HepG2 (cell line): ENCODE measurements around the gene PDP2. TPM values are rescaled to one million over a fixed set of nuclear protein-coding genes. Genes with fewer than 3 reads are reported as not detected.

Experiments used
- HBP1 ChIP-seq: IDR thresholded peaks from 2 replicates; pipeline ENCODE4 v1.6.1; 2016; ENCODE audit warnings: low read depth, control low read depth
- MIER3 ChIP-seq: IDR thresholded peaks from 2 replicates; pipeline ENCODE4 v1.6.1; 2016; ENCODE audit warnings: missing compliant biosample characterization, borderline replicate concordance
- NR2F6 ChIP-seq, 2 experiments: IDR thresholded peaks; 2 replicates each; pipeline ENCODE4 v1.6.1; 2016; ENCODE audit warnings: antibody characterized with exemption in 1 of 2, mild to moderate bottlenecking in 1 of 2
- SMAD1 ChIP-seq: sonication (generic); formaldehyde crosslinking; IDR thresholded peaks from 2 replicates; pipeline ENCODE4 v1.4.0; 2020; ENCODE audit warnings: missing genetic modification reagents, low read depth, mild to moderate bottlenecking, borderline replicate concordance
- TFAP4 ChIP-seq: sonication (generic); IDR thresholded peaks from 2 replicates; pipeline ENCODE4 v1.6.1; 2016; ENCODE audit warnings: low read depth, borderline replicate concordance
- ZBTB25 ChIP-seq: IDR thresholded peaks from 2 replicates; pipeline ENCODE4 v1.6.1; 2018; ENCODE audit warnings: missing genetic modification reagents
- ZNF512B ChIP-seq: sonication (generic); formaldehyde crosslinking; IDR thresholded peaks from 2 replicates; pipeline ENCODE4 v1.5.1; 2020; ENCODE audit warnings: missing genetic modification reagents, mild to moderate bottlenecking, borderline replicate concordance
- ZNF784 ChIP-seq: sonication (generic); formaldehyde crosslinking; IDR thresholded peaks from 2 replicates; pipeline ENCODE4 v1.5.1; 2020; ENCODE audit warnings: missing genetic modification reagents, mild to moderate bottlenecking, borderline replicate concordance
- polyA plus RNA-seq, 8 experiments: library from polyadenylated mRNA; depleted of rRNA in 3 of 8; stranded (reverse) in 7 of 8; unstranded in 1 of 8; fragments of >200 nt; fragmentation: Illumina TruSeq in 4 of 8; extraction: Trizol in 4 of 8; gene quantifications; 2 replicates each; pipeline versions ENCODE4 v1.2.1 to v1.2.3, GENCODE V29; 2011 to 2016; ENCODE audit warnings: low read depth in 4 of 8, missing spikeins in 1 of 8, mixed read lengths in 1 of 8; ENCODE audit not compliant: insufficient read depth in 1 of 8
- total RNA-seq, 5 experiments: library from RNA; depleted of rRNA; stranded (reverse); fragments of >200 nt; fragmentation: Illumina TruSeq; extraction: Trizol; gene quantifications; 2 replicates each; pipeline ENCODE4 v1.2.3, GENCODE V29; 2016; ENCODE audit warnings: low read depth in 1 of 5
- TF ChIP-seq, protein P1 (sequence below): sonication (generic); formaldehyde crosslinking; IDR thresholded peaks from 2 replicates; pipeline ENCODE4 v1.4.0; 2020; ENCODE audit warnings: missing genetic modification reagents, borderline replicate concordance
- TF ChIP-seq, protein P2 (sequence below): sonication (generic); formaldehyde crosslinking; IDR thresholded peaks from 2 replicates; pipeline ENCODE4 v1.4.0; 2020; ENCODE audit warnings: mild to moderate bottlenecking, missing genetic modification reagents
- TF ChIP-seq, protein P3 (sequence below): sonication (generic); formaldehyde crosslinking; IDR thresholded peaks from 2 replicates; pipeline ENCODE4 v1.5.0; 2020; ENCODE audit warnings: missing genetic modification reagents

PDP2 gene
- total and polyA plus RNA-seq, 2 of the 13 experiments (the other 11 are each of a cell fraction or from before 2014, with no cell fraction given) = 12.8 to 15.8 TPM

DNA sequence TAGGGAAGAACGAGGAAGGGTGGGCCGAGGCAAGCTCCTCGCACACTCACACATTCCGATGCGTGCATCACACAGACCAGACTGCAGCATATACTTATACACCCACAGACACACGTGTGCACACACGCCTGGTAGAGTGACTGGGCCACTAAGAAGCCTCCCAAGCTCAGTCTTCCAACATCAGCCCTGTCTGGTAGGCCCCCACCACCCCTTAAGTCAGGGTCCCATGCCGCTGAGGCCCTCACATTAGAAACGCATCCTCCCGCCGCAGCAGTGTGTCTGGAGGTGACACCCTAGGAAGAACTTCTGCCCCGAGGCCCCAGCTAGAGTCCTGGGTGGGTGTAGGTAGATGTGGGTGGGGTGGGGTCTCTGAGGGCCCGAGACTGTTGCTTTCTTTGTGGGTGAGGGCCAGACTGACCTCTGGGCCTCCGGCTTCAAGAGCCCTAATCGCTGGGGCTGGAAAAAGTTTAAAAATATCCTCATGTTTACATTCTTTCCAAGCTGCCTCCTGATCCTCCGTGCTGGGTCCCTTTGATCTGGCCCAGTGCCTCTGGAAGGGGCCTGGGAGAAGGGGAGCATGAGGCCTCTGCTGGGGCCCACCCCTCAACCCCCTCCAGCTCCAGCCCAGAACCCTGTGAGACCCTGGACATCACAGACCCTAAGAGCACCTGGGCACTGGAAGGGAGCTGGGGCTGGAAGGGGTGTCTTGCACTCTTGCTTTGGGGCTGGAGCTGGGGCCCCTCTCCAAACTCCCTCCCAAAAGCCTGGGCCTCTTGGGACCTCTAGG is 24.7 kb downstream of the PDP2 start (continued):
- 0 out of 2 replicates have a peak, but pooled peaks have one; percentile 47 for TF ChIP-seq ZNF784 (CRISPR knock-in tag)
- TF ChIP-seq, protein P1, sequence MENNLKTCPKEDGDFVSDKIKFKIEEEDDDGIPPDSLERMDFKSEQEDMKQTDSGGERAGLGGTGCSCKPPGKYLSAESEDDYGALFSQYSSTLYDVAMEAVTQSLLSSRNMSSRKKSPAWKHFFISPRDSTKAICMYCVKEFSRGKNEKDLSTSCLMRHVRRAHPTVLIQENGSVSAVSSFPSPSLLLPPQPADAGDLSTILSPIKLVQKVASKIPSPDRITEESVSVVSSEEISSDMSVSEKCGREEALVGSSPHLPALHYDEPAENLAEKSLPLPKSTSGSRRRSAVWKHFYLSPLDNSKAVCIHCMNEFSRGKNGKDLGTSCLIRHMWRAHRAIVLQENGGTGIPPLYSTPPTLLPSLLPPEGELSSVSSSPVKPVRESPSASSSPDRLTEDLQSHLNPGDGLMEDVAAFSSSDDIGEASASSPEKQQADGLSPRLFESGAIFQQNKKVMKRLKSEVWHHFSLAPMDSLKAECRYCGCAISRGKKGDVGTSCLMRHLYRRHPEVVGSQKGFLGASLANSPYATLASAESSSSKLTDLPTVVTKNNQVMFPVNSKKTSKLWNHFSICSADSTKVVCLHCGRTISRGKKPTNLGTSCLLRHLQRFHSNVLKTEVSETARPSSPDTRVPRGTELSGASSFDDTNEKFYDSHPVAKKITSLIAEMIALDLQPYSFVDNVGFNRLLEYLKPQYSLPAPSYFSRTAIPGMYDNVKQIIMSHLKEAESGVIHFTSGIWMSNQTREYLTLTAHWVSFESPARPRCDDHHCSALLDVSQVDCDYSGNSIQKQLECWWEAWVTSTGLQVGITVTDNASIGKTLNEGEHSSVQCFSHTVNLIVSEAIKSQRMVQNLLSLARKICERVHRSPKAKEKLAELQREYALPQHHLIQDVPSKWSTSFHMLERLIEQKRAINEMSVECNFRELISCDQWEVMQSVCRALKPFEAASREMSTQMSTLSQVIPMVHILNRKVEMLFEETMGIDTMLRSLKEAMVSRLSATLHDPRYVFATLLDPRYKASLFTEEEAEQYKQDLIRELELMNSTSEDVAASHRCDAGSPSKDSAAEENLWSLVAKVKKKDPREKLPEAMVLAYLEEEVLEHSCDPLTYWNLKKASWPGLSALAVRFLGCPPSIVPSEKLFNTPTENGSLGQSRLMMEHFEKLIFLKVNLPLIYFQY (CRISPR knock-in tag) = peak; percentile 96; the same call in 1 of the 2 replicates
- no peak for TF ChIP-seq SMAD1
- TF ChIP-seq, protein P2, sequence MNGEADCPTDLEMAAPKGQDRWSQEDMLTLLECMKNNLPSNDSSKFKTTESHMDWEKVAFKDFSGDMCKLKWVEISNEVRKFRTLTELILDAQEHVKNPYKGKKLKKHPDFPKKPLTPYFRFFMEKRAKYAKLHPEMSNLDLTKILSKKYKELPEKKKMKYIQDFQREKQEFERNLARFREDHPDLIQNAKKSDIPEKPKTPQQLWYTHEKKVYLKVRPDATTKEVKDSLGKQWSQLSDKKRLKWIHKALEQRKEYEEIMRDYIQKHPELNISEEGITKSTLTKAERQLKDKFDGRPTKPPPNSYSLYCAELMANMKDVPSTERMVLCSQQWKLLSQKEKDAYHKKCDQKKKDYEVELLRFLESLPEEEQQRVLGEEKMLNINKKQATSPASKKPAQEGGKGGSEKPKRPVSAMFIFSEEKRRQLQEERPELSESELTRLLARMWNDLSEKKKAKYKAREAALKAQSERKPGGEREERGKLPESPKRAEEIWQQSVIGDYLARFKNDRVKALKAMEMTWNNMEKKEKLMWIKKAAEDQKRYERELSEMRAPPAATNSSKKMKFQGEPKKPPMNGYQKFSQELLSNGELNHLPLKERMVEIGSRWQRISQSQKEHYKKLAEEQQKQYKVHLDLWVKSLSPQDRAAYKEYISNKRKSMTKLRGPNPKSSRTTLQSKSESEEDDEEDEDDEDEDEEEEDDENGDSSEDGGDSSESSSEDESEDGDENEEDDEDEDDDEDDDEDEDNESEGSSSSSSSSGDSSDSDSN (CRISPR knock-in tag) = peak; percentile 61; the same call in 1 of the 2 replicates
- TF ChIP-seq HBP1 (CRISPR knock-in tag) = peak; percentile 20; the same call in 1 of the 2 replicates
- 0 out of 2 replicates have a peak, but pooled peaks have one; percentile 62 for TF ChIP-seq ZNF512B (CRISPR knock-in tag)
- TF ChIP-seq TFAP4 = peak; percentile 54; the same call in 1 of the 2 replicates
- TF ChIP-seq, protein P3, sequence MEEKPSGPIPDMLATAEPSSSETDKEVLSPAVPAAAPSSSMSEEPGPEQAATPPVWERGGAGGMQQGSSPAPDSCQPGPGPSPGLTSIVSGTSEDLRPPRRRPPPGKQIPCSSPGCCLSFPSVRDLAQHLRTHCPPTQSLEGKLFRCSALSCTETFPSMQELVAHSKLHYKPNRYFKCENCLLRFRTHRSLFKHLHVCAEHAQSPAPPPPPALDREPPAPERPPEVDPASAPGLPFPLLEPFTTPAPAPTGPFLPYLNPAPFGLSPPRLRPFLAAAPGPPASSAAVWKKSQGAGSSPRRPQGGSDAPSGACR = no peak
- peak; percentile 46; the same call in 1 of the 2 replicates for TF ChIP-seq MIER3 (CRISPR knock-in tag)
- peak; percentile 79 for TF ChIP-seq NR2F6 (IDR thresholded peaks at IDR 0.05)
- peak; percentile 87 for TF ChIP-seq NR2F6 (CRISPR knock-in tag; IDR thresholded peaks at IDR 0.05)
- peak; percentile 77; the same call in 1 of the 2 replicates for TF ChIP-seq ZBTB25
